Measurements from ENCODE around the gene NCCRP1.

The NCCRP1 gene

GRCh38 chr19:39157997-39158389 lies 38.8 kb upstream of the NCCRP1 start:
- no peak for TF ChIP-seq GATA3 (IDR thresholded peaks at IDR 0.05; ENCODE audit: low read depth, low read length)
- no peak for TF ChIP-seq GATA2 (IDR thresholded peaks at IDR 0.05; ENCODE audit: low read depth, low read length)

- TF ChIP-seq GATA2 (IDR thresholded peaks at IDR 0.05; ENCODE audit: low read depth, low read length), result no peak
- no peak for TF ChIP-seq GATA3 (IDR thresholded peaks at IDR 0.05; ENCODE audit: low read depth, low read length)
Measured at GRCh38 chr19:39158646-39159260, 38.0 kb upstream of the NCCRP1 start.

GRCh38 chr19:39160523-39160861 lies 36.3 kb upstream of the NCCRP1 start:
- TF ChIP-seq GATA2 (IDR thresholded peaks at IDR 0.05; ENCODE audit: low read depth, low read length) (no peak), GATA3 (IDR thresholded peaks at IDR 0.05; ENCODE audit: low read depth, low read length) (no peak)

DNA sequence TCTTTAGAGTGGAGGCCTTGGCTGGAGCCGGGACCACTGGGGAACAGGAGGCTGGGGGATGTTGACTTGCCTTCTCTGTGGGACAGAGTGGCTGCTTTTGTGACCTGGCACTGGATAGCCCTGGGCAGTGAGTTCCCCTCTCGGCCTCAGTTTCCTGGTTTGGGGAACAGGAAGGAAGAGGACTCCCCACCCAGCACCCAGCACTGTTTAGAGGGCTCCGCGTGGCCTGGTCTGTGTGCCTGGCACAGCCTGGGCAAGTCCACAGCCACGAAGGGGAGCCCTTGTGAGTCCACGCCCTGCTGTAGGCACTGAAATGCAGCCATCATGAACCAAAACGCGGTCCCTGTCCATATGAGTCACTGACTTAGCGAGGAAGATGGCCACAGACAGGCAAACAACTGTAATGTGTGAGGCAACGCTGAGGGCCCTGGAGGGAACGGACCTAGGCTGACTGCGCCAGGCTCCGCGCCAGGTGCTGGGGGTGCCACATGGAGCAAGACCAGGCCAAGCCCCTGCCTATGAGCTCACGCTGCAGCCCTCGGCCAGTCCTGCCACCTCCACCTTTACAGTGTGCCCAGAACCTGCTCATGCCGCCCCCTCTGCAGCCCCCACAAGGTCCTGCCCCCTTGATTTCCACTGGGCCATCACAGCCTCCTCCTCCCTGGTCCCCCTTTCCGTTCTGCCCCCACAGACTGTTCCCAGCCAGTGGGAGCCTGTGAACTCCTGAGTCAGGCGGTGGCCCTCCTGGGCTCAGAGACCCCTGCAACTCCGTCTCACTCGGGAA lies 35.7 kb upstream of the NCCRP1 start:
- no peak for TF ChIP-seq GATA3 (IDR thresholded peaks at IDR 0.05; ENCODE audit: low read depth, low read length)
- no peak for TF ChIP-seq GATA2 (IDR thresholded peaks at IDR 0.05; ENCODE audit: low read depth, low read length)

DNA sequence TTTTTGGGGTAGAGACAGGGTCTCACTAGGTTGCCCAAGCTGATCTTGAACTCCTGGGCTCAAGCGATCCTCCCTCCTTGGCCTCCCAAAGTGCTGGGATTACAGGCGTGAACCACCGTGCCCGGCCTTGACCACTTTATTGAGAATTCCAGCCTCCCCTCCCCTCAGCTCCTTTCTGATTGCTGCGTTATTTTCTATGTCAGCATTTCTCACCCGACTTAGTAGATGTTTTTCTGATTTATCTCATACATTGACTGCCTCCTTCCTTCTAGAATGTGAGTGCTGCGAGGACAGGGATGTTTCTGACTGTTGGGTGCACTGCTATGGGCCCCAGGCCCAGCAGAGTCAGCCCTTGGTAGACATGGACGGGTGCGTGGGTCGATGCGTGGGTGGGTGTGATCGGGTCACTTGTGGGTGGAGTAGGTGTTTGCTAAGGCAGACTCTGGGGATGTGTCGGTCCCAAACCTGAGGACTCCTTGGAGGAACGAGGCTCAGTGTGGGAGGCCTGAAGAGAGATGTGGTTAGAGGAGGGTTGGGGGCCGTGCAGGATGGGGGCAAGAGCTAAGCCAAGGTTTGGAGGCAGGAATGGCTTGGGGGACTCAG lies 34.2 kb upstream of the NCCRP1 start:
- TF ChIP-seq GATA3 (IDR thresholded peaks at IDR 0.05; ENCODE audit: low read depth, low read length), result no peak
- no peak for TF ChIP-seq GATA2 (IDR thresholded peaks at IDR 0.05; ENCODE audit: low read depth, low read length)

- TF ChIP-seq GATA2 (IDR thresholded peaks at IDR 0.05; ENCODE audit: low read depth, low read length), result no peak
- no peak for TF ChIP-seq GATA3 (IDR thresholded peaks at IDR 0.05; ENCODE audit: low read depth, low read length)
Measured at GRCh38 chr19:39163621-39164020, 33.1 kb upstream of the NCCRP1 start.

DNA sequence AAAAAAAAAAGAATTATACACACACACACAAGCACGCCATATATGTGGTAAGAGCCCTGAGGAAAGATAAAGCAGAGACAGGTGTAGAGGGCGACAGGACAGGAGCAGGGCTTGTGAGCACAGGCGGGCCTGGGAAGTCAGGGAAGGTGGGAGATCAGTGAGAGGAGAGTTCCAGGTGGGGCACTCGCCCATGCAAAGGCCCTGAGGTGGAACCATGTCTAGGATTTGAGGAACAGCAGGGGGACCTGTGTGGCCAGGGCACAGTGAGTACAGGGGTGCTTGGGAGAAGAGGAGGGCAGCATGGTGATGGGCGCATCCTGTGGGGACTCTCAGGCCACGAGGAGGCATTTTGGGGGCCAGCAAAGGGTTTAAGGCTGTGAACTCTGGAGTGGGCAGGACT lies 32.5 kb upstream of the NCCRP1 start:
- TF ChIP-seq GATA2 (IDR thresholded peaks at IDR 0.05; ENCODE audit: low read depth, low read length), result no peak
- no peak for TF ChIP-seq GATA3 (IDR thresholded peaks at IDR 0.05; ENCODE audit: low read depth, low read length)

- TF ChIP-seq GATA3 (IDR thresholded peaks at IDR 0.05; ENCODE audit: low read depth, low read length), result no peak
- no peak for TF ChIP-seq GATA2 (IDR thresholded peaks at IDR 0.05; ENCODE audit: low read depth, low read length)
Measured at GRCh38 chr19:39165857-39166256, 30.9 kb upstream of the NCCRP1 start.

GRCh38 chr19:39166571-39167391 lies 30.0 kb upstream of the NCCRP1 start:
- no peak for TF ChIP-seq GATA3 (IDR thresholded peaks at IDR 0.05; ENCODE audit: low read depth, low read length)
- no peak for TF ChIP-seq GATA2 (IDR thresholded peaks at IDR 0.05; ENCODE audit: low read depth, low read length)

DNA sequence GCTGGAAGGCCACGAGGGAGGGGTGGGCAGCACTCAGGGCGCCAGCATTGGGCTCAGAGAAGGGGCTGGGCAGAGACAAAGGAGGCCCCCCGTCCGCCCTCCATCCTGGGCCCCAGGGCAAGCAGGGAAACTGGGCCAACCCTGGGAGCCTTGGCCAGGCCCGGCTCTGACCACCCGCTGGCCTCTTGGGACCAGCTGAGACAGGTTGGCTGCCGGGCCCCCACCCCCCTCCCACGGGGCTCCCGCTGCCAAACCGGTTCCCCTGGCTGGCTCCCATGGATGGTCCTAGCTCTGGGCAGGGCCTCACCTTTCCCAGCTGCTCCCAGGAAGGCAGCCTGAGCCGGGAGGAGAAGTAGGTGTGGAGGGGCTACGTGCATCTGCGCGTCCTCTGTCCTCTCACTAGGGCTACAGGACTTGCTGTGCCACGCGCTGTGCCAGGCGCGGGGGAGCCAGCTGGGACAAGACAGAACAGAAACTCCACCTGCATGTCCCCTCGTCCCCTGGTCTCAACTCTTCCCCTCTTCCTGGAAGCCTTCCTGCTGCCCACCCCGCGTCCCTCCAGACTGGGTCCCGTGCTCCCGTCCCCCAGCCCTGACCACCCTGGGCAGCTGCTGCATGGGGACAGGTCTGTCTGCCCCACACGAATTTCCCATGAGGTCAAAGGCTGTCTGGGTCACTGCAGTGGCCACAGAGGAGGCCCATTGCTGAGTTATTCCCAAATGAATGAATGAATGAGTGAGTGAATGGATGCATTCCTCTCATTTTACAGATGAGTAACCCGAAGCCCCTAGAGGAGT lies 29.1 kb upstream of the NCCRP1 start:
- no peak for TF ChIP-seq GATA2 (IDR thresholded peaks at IDR 0.05; ENCODE audit: low read depth, low read length)
- no peak for TF ChIP-seq GATA3 (IDR thresholded peaks at IDR 0.05; ENCODE audit: low read depth, low read length)

GRCh38 chr19:39168258-39169142 lies 28.3 kb upstream of the NCCRP1 start:
- TF ChIP-seq GATA2 (IDR thresholded peaks at IDR 0.05; ENCODE audit: low read depth, low read length) (no peak), GATA3 (IDR thresholded peaks at IDR 0.05; ENCODE audit: low read depth, low read length) (no peak)

- TF ChIP-seq GATA3 (IDR thresholded peaks at IDR 0.05; ENCODE audit: low read depth, low read length) (no peak), GATA2 (IDR thresholded peaks at IDR 0.05; ENCODE audit: low read depth, low read length) (no peak)
Measured at GRCh38 chr19:39169143-39169810, 27.5 kb upstream of the NCCRP1 start.

Data from SH-SY5Y (cell line).